Stimulated activated CD4-positive, alpha-beta T cell treated with anti-CD3 and anti-CD28 coated beads, Interleukin-12 subunit alpha, Interleukin-12 subunit beta, amount 100 ng/mL, for 48 hours (primary cell): Measurements from ENCODE around the gene RCOR2.
"Not testable (repeated sequence)": the region's sequence is repeated elsewhere in the genome, so short reads cannot be mapped to it uniquely, and the experiment has no call there.

Source experiments
- DNase-seq, 3 donors: peaks; one replicate each; pipeline ENCODE4 v3.0.0-alpha.2; 2020; ENCODE audit warnings: low read depth in 2 of 3, low spot score in 1 of 3

RCOR2 gene

GRCh38 chr11:63879598-63880402 lies 37.2 kb downstream of the RCOR2 start:
- no peak for DNase-seq

GRCh38 chr11:63877658-63878241 lies 39.2 kb downstream of the RCOR2 start:
- no peak for DNase-seq

- DNase-seq = no peak
These were observed 40.3 kb downstream of the RCOR2 start for GRCh38 chr11:63876616-63877015.

GRCh38 chr11:63875506-63876065 lies 41.4 kb downstream of the RCOR2 start:
- no peak for DNase-seq

- DNase-seq = no peak
These were observed 42.5 kb downstream of the RCOR2 start for GRCh38 chr11:63874511-63874910.

GRCh38 chr11:63873311-63873710 lies 43.7 kb downstream of the RCOR2 start:
- no peak for DNase-seq

GRCh38 chr11:63872800-63873197 lies 44.2 kb downstream of the RCOR2 start:
- DNase-seq = no peak

GRCh38 chr11:63871962-63872799 lies 44.8 kb downstream of the RCOR2 start:
- DNase-seq = peak in 2 of 3 donors; percentile 8 to 31

- no peak for DNase-seq
These were observed 46.4 kb downstream of the RCOR2 start for GRCh38 chr11:63870351-63871140.

- DNase-seq = no peak
These were observed 47.3 kb downstream of the RCOR2 start for GRCh38 chr11:63869683-63870082.

- no peak for DNase-seq
These were observed 47.8 kb downstream of the RCOR2 start for GRCh38 chr11:63869171-63869591.

- no peak for DNase-seq
These were observed 48.4 kb downstream of the RCOR2 start for GRCh38 chr11:63868399-63869064.

- no peak for DNase-seq
These were observed 49.5 kb downstream of the RCOR2 start for GRCh38 chr11:63867511-63867910.

- DNase-seq = peak; percentile 72 to 79 (median 74)
These were observed 50.8 kb downstream of the RCOR2 start for GRCh38 chr11:63866211-63866610.

GRCh38 chr11:63863620-63864019 lies 53.3 kb downstream of the RCOR2 start:
- DNase-seq = not testable (repeated sequence)

GRCh38 chr11:63862923-63863322 lies 54.0 kb downstream of the RCOR2 start:
- DNase-seq = no peak
